K562 treated with DMSO at 1 percent for 12 hours (cell line): ENCODE measurements around the gene OR2D2. TPM values are rescaled to one million over a fixed set of nuclear protein-coding genes. Genes with fewer than 3 reads are reported as not detected.

Experiments
- total RNA-seq: library from RNA; unstranded; fragments of 300-600 nt; gene quantifications from 2 replicates; pipeline ENCODE4 v1.2.3, GENCODE V29; 2022; ENCODE audit not compliant: insufficient read depth

Gene OR2D2
- total RNA-seq, result not detected in 2 replicates

GRCh38 chr11:6892400-6892799 is at the start of gene OR2D2:
Gene OR2D2 (minus strand): TSS chr11:6892500. CDS start chr11:6892500, 0 bp downstream.

GRCh38 chr11:6926208-6927029 is 34.1 kb upstream of the OR2D2 start, which contains the start of gene ZNF215:
Gene ZNF215 (plus strand): TSS chr11:6926426. CDS start chr11:6932273, 5,847 bp downstream.

GRCh38 chr11:6920702-6921101 is 28.4 kb upstream of the OR2D2 start, which contains the start of gene OR2D3:
Gene OR2D3 (plus strand): TSS chr11:6921002. CDS start chr11:6921002, 0 bp downstream.

GRCh38 chr11:6876325-6876724 is 16.0 kb downstream of the OR2D2 start, which contains the start of gene OR10A4:
Gene OR10A4 (plus strand): TSS chr11:6876625. CDS start chr11:6876648, 23 bp downstream.

GRCh38 chr11:6862961-6863360 is 29.3 kb downstream of the OR2D2 start, which contains the start of gene OR10A2:
Gene OR10A2 (plus strand): TSS chr11:6863057. CDS start chr11:6869755, 6,698 bp downstream.

GRCh38 chr11:6845383-6845782 is 46.9 kb downstream of the OR2D2 start, which contains the start of gene OR10A5:
Gene OR10A5 (plus strand): TSS chr11:6845683. CDS start chr11:6845683, 0 bp downstream.

Other genes starting within 250 kb of the OR2D2 start
- gene DCHS1, start 236.7 kb downstream of the OR2D2 start, total RNA-seq, result 0.20 and 0.67 TPM in 2 replicates
- 52.5 and 70.2 TPM in 2 replicates for gene MRPL17, start 209.2 kb downstream of the OR2D2 start, total RNA-seq
- gene OR2AG2, start 120.5 kb downstream of the OR2D2 start, total RNA-seq, result not detected in 2 replicates
- not detected in 2 replicates for gene OR2AG1, start 109.5 kb downstream of the OR2D2 start, total RNA-seq
- 0.17 TPM in 1 of 2 replicates, not detected in the other for gene OR6A2, start 92.8 kb downstream of the OR2D2 start, total RNA-seq
- gene OR10A5, start 46.8 kb downstream of the OR2D2 start, total RNA-seq, result not detected in 2 replicates
- gene OR10A2, start 29.4 kb downstream of the OR2D2 start, total RNA-seq, result not detected in 2 replicates
- not detected in 2 replicates for gene OR10A4, start 15.9 kb downstream of the OR2D2 start, total RNA-seq
- gene OR2D3, start 28.5 kb upstream of the OR2D2 start, total RNA-seq, result not detected in 2 replicates
- 3.4 and 7.9 TPM in 2 replicates for gene ZNF215, start 33.9 kb upstream of the OR2D2 start, total RNA-seq
- 0.94 TPM in 1 of 2 replicates, not detected in the other for gene ZNF214, start 127.8 kb upstream of the OR2D2 start, total RNA-seq
- gene NLRP14, start 128.0 kb upstream of the OR2D2 start, total RNA-seq, result 0.21 TPM in 1 of 2 replicates, not detected in the other
- 1.1 TPM in 1 of 2 replicates, not detected in the other for gene RBMXL2, start 196.5 kb upstream of the OR2D2 start, total RNA-seq